Measurements from ENCODE around the gene TBC1D14. TPM values are rescaled to one million over a fixed set of nuclear protein-coding genes. Genes with fewer than 3 reads are reported as not detected.

TBC1D14 gene
- total RNA-seq, 4 donors from 2014 or later = 39.0 to 48.4 (median 43.7) TPM

- TF ChIP-seq CTCF (IDR thresholded peaks at IDR 0.05; ENCODE audit: low read depth) = no peak
These were observed 1.6 kb downstream of the TBC1D14 start for GRCh38 chr4:6910960-6911874.

GRCh38 chr4:6912441-6912840, 2.8 kb downstream of the TBC1D14 start:
- TF ChIP-seq CTCF (IDR thresholded peaks at IDR 0.05; ENCODE audit: low read depth) = no peak

GRCh38 chr4:6913350-6913905, 3.8 kb downstream of the TBC1D14 start:
- TF ChIP-seq CTCF (IDR thresholded peaks at IDR 0.05; ENCODE audit: low read depth) = no peak

GRCh38 chr4:6914448-6914847, 4.8 kb downstream of the TBC1D14 start:
- no peak for TF ChIP-seq CTCF (IDR thresholded peaks at IDR 0.05; ENCODE audit: low read depth)

- no peak for TF ChIP-seq CTCF (IDR thresholded peaks at IDR 0.05; ENCODE audit: low read depth)
These were observed 5.7 kb downstream of the TBC1D14 start for GRCh38 chr4:6915041-6916005.

- TF ChIP-seq CTCF (IDR thresholded peaks at IDR 0.05; ENCODE audit: low read depth) = no peak
These were observed 6.5 kb downstream of the TBC1D14 start for GRCh38 chr4:6916069-6916586.

Data from subcutaneous adipose tissue (tissue), 4 donors.